GM18867 (cell line): ENCODE measurements around the gene PRUNE2.
"Not testable (repeated sequence)": the region's sequence is repeated elsewhere in the genome, so short reads cannot be mapped to it uniquely, and the experiment has no call there.

Experiments used
- ATAC-seq: cut with Tn5 transposase; IDR thresholded peaks from one replicate; pipeline ENCODE4 v1.9.1; 2021; ENCODE audit warnings: mild to moderate bottlenecking, moderate library complexity; ENCODE audit not compliant: unreplicated experiment

The PRUNE2 gene

GRCh38 chr9:76699971-76700370 lies 205.9 kb downstream of the PRUNE2 start:
- ATAC-seq = no peak

- no peak for ATAC-seq
These were observed 208.4 kb downstream of the PRUNE2 start for GRCh38 chr9:76697554-76697953.

GRCh38 chr9:76697081-76697480 lies 208.8 kb downstream of the PRUNE2 start:
- ATAC-seq = no peak

GRCh38 chr9:76693912-76694311 lies 212.0 kb downstream of the PRUNE2 start:
- ATAC-seq = no peak

DNA sequence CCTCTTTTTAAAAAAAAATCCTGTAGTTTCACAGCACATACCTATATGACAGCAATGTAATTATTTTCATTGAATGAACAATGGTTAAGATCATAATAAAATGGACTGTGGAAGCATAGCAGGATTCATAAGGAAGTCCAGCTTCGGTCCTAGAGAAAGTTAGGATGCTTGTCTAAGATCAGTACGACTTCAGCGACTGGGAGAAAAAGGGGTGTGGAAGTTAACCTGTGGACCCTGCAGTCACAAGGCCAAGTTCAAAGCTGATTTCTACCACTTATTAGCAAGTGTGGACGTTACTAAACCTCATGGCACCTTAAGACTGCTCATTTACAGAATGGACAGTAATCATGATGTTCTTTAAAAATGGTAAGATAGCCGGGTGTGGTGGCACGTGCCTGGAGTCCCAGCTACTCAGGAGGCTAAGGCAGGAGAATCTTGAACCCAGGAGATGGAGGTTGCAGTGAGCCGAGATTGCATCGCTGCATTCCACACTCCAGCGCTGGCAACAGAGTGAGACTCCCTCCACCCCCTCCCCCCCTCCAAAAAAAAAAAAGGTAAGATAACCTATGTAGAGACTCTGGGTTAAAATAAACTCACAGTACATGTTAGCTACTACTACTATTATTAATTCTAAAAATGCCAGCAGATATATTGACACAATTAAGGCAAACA lies 213.3 kb downstream of the PRUNE2 start:
- no peak for ATAC-seq

GRCh38 chr9:76691517-76692313 lies 214.2 kb downstream of the PRUNE2 start:
- no peak for ATAC-seq

- no peak for ATAC-seq
These were observed 214.9 kb downstream of the PRUNE2 start for GRCh38 chr9:76690973-76691370.

DNA sequence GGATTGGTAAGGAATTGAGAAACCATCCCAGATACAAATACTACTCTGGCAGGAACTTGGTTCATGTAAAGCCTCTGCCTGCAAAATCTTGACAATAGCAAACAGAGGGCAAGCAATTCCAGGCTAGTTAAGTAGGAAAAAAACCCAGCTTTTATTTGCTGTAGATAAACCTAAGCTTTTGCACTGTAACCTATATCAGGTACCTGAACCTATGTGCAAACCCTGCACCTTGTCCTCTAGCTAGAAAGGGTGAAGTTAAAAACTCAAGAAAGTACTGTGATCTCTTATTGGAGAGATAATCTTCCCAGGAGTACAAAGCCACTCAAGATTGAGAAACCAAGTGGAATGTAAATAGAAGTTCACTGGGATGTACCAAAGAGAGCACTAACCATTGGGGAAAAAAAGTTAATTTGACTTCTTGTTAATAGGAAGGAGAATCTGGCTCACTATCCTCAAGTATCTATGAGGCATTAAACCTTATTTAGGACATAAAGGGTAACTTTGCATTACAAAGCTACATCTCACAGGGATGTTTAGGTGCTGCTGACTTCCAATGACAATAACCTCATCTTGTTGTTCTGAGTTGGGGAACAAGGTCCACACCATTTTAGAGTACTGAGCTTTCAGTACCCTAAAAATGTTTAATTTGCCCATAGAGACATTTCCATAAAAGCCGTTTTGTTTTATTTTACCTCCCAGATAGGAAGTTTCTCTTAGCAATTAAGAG lies 215.5 kb downstream of the PRUNE2 start:
- no peak for ATAC-seq

DNA sequence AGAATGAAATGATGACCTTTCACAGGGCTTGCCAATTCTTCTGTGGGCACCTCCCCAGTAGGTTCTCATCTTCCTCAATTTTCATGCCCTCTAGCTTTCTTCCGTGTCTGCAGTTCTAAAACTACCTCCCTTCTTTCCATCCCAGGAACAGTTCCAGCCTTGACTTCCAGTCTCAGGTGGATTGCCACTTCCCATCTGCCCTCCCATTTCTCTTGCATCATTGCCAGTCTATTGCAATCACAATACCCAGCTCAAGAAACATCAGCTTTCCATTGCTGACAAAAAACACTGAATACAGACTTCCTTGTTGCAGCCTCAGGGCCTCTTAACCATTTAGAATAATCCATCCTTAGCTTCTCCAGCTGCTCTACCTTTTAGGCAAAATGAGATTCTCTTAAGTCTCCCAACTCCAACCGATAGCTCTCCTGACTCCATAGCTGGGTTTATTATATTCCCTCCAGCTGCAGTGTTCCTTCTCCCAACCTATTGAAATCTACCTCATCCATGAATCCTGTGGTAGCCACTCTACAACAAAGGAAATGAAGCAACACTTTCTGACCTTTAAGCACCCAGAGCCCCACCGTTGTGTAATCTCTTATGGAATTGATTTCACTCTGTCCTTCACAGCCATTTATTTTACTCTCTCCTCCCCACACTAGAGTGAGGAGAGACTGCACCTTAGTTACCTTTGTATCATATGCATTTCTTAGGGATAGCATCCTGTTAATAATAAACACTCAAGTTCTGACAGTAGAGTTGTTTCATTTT lies 217.3 kb downstream of the PRUNE2 start:
- no peak for ATAC-seq

- no peak for ATAC-seq
These were observed 218.0 kb downstream of the PRUNE2 start for GRCh38 chr9:76687861-76688391.

DNA sequence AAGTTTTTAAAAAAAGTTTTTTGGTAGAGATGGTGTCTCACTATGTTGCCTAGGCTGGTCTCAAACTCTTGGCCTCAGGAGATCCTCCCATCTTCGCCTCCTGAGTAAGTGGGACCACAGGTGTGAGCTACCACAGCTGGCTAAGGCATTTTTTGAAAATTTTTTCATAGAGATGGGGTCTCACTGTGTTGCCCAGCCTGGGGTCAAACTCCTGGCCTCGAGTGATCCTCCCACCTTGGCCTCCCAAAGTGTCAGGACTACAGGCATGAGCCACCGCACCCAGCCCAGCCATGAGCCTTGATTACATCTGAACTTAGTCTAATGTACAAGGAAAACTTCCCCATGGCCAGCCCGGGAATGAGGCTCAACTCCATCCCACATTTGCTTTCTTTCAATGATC lies 219.2 kb downstream of the PRUNE2 start:
- no peak for ATAC-seq

DNA sequence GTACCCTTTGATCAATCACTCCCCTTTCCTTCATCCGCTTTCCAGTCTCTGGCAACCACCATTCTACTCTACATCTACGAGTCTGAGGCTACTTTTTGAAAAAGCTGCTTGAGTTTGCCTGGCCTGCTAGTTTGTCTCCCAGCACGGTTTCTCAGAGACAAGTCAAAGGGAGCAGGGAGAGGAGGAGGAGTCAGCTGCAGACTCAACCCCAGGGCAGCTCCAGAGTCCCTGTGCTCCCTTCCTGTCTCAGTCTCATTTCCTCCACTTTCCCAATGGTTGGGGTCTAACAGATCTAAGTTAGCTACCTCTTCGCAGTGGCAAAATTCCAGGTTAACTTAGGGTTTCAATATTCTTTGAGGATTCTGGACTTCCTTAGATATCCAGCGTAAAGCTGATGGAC lies 221.7 kb downstream of the PRUNE2 start:
- no peak for ATAC-seq

DNA sequence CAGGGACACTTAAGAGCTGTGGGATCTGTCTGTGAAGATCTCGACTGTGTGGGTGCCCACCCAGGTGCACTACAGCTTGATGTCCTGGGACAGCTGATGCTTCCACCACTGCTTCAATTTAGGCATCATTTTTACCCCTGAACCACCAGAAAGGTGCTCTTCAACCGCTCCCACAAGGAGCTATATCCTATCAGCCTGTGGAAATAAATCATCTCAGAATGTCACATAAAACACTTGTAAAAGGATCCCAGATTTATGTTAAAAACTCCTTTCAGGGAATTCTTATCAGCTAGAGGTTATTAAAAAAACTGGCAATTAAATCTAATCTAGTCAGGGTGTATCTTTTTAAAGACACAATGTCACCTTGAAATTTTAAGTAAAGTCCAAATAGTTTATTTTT lies 224.4 kb downstream of the PRUNE2 start:
- ATAC-seq = no peak

DNA sequence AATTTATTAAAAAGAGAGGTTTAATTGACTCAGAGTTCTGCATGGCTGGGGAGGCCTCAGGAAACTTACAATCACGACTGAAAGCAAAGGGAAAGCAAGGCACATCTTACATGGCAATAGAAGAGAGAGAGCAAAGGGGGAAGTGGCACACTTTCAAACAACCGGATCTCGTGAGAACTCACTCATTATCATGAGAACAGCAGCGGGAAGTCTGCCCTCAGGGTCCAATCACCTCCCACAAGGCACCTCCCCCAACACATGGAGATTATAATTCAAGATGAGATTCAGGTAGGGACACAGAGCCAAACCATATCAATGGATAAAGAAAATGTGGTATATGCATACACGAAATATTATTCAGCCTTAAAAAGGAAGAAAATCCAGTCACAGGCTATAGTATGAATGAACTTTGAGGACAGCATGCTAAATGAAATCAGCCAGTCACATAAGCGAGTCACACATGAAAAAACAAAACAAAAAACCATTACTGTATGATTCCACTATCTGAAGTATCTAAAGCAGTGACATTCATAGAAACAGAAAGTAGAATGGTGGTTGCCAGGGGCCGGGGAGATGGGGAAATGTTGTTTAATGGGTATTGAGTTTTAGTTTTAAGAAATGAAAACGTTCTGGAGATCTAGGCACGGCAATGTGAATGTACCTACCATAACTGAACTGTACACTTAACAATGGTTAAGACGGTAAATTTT lies 225.0 kb downstream of the PRUNE2 start:
- peak; percentile 80 for ATAC-seq

DNA sequence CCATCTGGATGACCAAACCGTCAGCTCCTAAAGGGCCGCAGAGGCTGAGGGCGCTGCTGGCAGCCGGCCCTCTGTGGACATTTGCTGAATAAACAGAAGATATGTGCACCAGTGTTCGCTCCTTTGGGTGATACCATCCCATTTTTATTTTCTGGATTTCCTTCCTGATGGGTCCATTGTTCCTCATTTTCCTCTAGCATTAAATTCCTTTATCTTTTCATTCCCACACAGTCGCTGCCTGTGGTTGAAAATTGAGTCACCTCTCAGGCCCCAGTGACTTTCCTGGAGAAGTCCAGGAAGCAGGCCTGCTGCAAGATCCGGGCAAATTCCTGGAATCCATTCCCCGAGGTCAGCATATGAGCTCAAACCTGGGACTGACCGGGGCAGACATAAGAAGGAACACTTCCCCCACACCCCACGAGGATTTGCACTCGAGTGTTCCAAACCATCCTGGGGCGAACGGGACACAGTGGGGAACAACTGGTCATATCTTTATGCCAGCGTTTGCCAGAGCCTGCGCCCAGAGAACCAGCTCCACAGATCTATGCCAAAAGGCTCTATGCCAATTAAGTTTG lies 228.3 kb downstream of the PRUNE2 start:
- no peak for ATAC-seq

GRCh38 chr9:76676857-76677256 lies 229.1 kb downstream of the PRUNE2 start:
- ATAC-seq = no peak

- no peak for ATAC-seq
These were observed 238.4 kb downstream of the PRUNE2 start for GRCh38 chr9:76667521-76667957.

GRCh38 chr9:76665966-76666365 lies 239.9 kb downstream of the PRUNE2 start:
- ATAC-seq = not testable (repeated sequence)

DNA sequence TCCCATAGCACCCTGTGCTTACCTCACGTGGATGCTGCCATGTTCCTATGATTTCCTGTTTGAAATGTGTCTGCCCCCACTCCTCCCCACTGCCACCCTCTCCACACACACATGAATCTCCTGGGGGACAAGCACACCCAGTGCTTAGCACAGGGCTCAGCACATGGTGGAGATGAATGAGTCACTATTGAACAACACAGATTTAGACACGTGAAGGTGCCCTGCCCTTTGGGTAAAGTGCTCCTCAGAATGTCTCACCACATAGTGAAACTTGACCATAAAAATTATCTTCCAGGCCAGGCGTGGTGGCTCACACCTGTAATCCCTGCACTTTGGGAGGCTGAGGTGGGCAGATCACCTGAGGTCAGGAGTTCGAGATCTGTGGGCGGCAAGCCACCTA lies 240.5 kb downstream of the PRUNE2 start:
- ATAC-seq = no peak

DNA sequence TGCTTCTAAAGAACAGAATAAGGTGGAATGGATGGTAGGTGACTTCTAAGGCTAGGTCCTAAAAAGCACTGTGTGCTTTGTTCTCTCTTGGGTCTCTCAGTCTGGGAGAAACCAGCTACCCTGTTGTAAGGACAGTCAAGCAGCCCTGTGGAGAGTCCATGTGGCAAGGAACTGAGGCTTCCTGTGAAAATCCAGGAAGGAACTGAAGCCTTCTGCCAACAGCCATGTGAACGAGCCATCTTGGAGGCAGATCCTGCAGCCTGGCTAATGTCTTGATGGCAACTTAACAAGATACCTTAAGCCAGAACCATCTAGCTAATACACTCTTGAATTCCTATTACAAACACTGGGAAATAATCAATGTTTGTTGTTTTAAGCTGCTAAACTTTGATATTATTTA lies 241.8 kb downstream of the PRUNE2 start:
- ATAC-seq = no peak
